Kidney epithelial cell (primary cell): ENCODE data around the gene PPP2R2C. TPM values are rescaled to one million over a fixed set of nuclear protein-coding genes. Genes with fewer than 3 reads are reported as not detected.

Source experiments
- DNase-seq: peaks from one replicate; pipeline ENCODE4 v3.0.0-alpha.2; 2010; ENCODE audit warnings: low read depth
- H3K27me3 ChIP-seq: 2 replicates; pipeline ENCODE4 v1.6.0; 2011; ENCODE audit warnings: low read length; ENCODE audit not compliant: control insufficient read depth, insufficient read depth
- H3K36me3 ChIP-seq: 2 replicates; pipeline ENCODE4 v1.5.1; 2011; ENCODE audit warnings: low read length; ENCODE audit not compliant: control insufficient read depth, insufficient read depth
- H3K4me3 ChIP-seq: 2 replicates; pipeline ENCODE4 v1.5.1; 2011; ENCODE audit warnings: low read depth, mild to moderate bottlenecking, control low read depth, low read length
- total RNA-seq: library from RNA; depleted of rRNA; stranded (reverse); fragments of >200 nt; gene quantifications from 2 replicates; pipeline ENCODE4 v1.2.3, GENCODE V29; 2015
- TF ChIP-seq, protein P1 (sequence below): IDR thresholded peaks from 2 replicates; pipeline ENCODE4 v1.5.1; 2011; ENCODE audit warnings: mild to moderate bottlenecking, moderate library complexity, low read length, control low read depth, inconsistent platforms; ENCODE audit not compliant: insufficient read depth, poor library complexity, severe bottlenecking

PPP2R2C gene
- total RNA-seq, 1 donor from 2014 or later, result not detected

DNA sequence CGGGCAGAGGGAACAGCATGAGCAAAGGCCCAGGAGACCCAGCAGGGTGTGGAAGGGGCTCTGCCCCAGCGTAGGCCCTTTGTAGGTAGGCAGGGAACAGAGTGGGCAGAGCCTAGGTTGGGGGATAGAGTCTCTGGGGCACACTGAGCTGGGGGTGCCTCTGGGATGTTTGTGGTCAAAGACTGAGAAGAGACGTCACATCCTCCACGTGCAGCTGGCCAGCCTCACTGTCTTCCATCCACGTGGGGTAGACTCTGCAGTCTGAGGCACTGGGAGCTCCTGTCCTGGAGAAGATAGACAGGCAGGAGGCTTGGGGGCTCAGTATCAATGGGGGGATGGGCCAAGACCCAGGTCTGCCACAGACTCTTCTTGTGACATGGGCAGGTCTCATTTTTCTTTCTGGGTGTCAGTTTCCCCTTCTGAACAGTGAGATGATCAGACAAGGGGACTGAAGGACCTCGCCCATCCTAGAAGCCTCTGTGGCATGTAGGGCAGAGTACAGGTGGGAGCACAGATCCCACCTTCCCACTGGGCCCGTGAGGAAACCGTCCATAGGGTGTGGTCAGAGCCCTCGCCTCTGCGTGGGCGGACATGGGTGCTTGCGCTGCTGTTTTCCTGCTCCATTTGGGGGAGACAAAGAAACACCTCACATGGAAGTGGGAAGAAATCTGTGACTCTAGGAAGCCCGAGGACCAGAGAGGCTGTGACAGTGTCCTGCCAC is 179.9 kb downstream of the PPP2R2C start:
- no peak overlapping the region for H3K4me3 ChIP-seq
- H3K36me3 ChIP-seq, result no peaks in the 10 kb centered on the region
- DNase-seq, result no peak
- TF ChIP-seq, protein P1, sequence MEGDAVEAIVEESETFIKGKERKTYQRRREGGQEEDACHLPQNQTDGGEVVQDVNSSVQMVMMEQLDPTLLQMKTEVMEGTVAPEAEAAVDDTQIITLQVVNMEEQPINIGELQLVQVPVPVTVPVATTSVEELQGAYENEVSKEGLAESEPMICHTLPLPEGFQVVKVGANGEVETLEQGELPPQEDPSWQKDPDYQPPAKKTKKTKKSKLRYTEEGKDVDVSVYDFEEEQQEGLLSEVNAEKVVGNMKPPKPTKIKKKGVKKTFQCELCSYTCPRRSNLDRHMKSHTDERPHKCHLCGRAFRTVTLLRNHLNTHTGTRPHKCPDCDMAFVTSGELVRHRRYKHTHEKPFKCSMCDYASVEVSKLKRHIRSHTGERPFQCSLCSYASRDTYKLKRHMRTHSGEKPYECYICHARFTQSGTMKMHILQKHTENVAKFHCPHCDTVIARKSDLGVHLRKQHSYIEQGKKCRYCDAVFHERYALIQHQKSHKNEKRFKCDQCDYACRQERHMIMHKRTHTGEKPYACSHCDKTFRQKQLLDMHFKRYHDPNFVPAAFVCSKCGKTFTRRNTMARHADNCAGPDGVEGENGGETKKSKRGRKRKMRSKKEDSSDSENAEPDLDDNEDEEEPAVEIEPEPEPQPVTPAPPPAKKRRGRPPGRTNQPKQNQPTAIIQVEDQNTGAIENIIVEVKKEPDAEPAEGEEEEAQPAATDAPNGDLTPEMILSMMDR, result no peak
- H3K27me3 ChIP-seq, result no peaks in the 10 kb centered on the region

DNA sequence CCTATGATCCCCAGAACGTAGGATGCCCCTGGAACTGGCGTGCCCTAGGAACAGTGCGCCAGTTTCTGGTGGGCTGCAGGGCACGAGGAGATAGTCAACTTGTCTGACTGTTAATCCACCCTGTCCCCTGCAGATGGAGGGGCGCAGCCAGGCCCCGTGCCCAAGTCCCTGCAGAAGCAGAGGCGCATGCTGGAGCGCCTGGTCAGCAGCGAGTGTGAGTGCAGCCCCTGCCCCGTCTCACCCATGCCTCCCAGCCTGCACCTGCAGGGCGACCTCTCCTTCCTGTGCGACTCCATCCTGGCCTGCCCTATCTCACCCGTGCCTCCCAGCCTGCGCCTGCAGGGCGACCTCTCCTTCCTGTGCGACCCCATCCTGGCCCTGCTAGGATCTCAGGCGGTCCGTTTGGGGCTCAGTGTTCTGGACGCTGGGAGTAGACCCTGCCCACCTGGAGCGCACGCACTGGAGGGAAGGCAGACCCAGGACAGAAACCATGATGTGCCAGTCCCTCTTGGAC is 180.6 kb downstream of the PPP2R2C start:
- TF ChIP-seq, protein P1, result no peak
- Histone ChIP-seq H3K36me3 (no peaks in the 10 kb centered on the region), H3K4me3 (no peak overlapping the region), H3K27me3 (no peaks in the 10 kb centered on the region)
- DNase-seq, result no peak

DNA sequence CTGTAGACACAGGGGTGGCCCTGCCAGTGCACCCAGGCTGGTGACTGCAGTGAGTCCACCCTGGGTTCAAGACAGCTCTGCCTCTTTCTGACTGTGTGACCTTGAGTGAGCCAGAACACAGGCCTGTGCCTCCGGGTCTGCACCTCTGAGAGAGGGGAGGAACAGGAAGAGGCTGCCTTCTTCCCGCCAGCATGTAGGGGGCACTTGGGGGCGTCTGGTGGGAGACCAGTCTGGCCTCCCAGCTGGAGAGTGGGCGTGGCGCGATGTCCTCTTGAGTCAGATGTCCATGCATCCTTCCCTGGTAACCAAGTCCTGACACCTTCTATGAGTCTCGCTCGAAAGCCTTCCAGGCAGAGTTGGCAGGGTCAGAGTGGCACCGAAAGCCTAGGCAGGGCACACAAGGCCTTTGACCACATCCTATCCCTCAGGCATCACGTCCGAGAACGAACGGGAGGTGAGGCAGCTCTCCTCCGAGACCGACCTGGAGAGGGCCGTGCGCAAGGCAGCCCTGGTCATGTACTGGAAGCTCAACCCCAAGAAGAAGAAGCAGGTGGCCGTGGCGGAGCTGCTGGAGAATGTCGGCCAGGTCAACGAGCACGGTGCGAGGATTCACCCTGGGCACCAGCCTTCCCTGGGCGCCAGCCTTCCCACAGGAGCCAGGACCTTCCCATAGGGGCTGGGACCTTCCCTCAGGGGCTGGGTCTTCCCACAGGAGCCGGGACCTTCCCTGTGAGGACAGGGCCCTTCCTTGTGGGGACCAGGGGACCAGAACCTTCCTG is 181.5 kb downstream of the PPP2R2C start:
- no peak for DNase-seq
- Histone ChIP-seq H3K27me3 (no peaks in the 10 kb centered on the region), H3K4me3 (no peak overlapping the region), H3K36me3 (no peaks in the 10 kb centered on the region)
- TF ChIP-seq, protein P1, result no peak

DNA sequence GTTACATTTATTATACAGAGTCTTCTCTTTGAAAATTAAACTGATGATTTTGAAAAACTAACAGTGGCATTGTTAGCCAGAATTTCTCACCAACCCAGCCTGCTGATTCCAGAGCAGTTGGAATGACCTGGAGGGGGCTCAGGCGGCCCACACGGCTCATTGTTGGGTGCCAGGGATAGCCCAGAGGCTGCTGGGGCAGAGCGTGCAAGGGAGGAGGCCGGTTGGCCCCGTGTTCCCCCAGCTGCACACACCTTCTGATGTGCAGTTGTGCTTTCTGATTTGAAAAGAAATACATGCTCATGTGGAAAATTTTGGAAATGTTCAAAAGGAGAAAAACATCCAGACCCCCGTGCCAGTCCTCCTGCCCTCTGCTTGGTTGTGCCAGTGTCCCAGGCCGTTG is 182.2 kb downstream of the PPP2R2C start:
- Histone ChIP-seq H3K4me3 (no peak overlapping the region), H3K36me3 (no peaks in the 10 kb centered on the region), H3K27me3 (no peaks in the 10 kb centered on the region)
- TF ChIP-seq, protein P1, result no peak
- DNase-seq, result no peak

DNA sequence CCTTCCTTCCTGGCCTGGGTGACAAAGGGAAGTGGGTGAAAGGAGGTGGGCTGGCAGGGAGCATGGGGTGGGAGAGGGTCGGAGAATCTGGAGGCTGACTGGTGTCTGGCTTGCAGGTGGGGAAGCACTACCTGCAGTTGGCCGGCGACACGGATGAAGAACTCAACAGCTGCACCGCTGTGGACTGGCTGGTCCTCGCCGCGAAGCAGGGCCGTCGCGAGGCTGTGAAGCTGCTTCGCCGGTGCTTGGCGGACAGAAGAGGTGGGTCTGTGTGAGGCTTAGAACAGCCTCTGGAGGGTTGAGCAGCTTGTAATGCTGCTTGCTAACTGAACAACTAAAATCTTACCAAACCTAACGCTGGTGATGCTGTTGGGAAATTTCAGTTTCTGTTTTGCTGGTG is 183.5 kb downstream of the PPP2R2C start:
- TF ChIP-seq, protein P1, result no peak
- no peak for DNase-seq
- no peak overlapping the region for H3K4me3 ChIP-seq
- no peaks in the 10 kb centered on the region for H3K36me3 ChIP-seq
- H3K27me3 ChIP-seq, result no peaks in the 10 kb centered on the region
